ENCODE results near the gene CXCR4. TPM values are rescaled to one million over a fixed set of nuclear protein-coding genes. Genes with fewer than 3 reads are reported as not detected.

CXCR4 gene
- total and polyA plus RNA-seq, 7 donors: 5.0 to 255 (median 6.6) TPM

- no peaks in the 10 kb centered on the region for H3K27me3 ChIP-seq
- H3K36me3 ChIP-seq: no peaks in the 10 kb centered on the region
- intact Hi-C loops (cut with DNase I): no loop called here
- no peak overlapping the region for H3K27ac ChIP-seq
- H3K9me3 ChIP-seq: no peaks in the 10 kb centered on the region
- no peak for DNase-seq
- TF ChIP-seq POLR2A (IDR thresholded peaks at IDR 0.05): no peak
- WGBS, 2 donors: 87 to 93% methylated on average over 3 of the region's 3 CpGs
- no peaks in the 10 kb centered on the region for H3K4me1 ChIP-seq
- no peak overlapping the region for H3K4me3 ChIP-seq
These were observed 48.2 kb downstream of the CXCR4 start for GRCh38 chr2:136069773-136070172.

GRCh38 chr2:136068581-136069227 lies 49.2 kb downstream of the CXCR4 start:
- 69 to 76% methylated on average over 4 of the region's 4 CpGs for WGBS, 2 donors
- no peak overlapping the region for H3K27ac ChIP-seq
- H3K4me3 ChIP-seq: no peak overlapping the region
- TF ChIP-seq POLR2A (IDR thresholded peaks at IDR 0.05) (no peak), EP300 (IDR thresholded peaks at IDR 0.05) (no peak), POLR2AphosphoS5 (IDR thresholded peaks at IDR 0.05) (no peak)
- TF ChIP-seq, protein P1, sequence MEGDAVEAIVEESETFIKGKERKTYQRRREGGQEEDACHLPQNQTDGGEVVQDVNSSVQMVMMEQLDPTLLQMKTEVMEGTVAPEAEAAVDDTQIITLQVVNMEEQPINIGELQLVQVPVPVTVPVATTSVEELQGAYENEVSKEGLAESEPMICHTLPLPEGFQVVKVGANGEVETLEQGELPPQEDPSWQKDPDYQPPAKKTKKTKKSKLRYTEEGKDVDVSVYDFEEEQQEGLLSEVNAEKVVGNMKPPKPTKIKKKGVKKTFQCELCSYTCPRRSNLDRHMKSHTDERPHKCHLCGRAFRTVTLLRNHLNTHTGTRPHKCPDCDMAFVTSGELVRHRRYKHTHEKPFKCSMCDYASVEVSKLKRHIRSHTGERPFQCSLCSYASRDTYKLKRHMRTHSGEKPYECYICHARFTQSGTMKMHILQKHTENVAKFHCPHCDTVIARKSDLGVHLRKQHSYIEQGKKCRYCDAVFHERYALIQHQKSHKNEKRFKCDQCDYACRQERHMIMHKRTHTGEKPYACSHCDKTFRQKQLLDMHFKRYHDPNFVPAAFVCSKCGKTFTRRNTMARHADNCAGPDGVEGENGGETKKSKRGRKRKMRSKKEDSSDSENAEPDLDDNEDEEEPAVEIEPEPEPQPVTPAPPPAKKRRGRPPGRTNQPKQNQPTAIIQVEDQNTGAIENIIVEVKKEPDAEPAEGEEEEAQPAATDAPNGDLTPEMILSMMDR (IDR thresholded peaks at IDR 0.05): no peak
- DNase-seq: no peak
- H3K27me3 ChIP-seq: no peaks in the 10 kb centered on the region
- H3K4me1 ChIP-seq: no peaks in the 10 kb centered on the region
- no peaks in the 10 kb centered on the region for H3K9me3 ChIP-seq
- intact Hi-C loops (cut with DNase I): no loop called here
- H3K36me3 ChIP-seq: no peaks in the 10 kb centered on the region

GRCh38 chr2:136067897-136068580 lies 49.9 kb downstream of the CXCR4 start:
- no peaks in the 10 kb centered on the region for H3K36me3 ChIP-seq
- DNase-seq: no peak
- no peak for TF ChIP-seq EP300 (IDR thresholded peaks at IDR 0.05)
- TF ChIP-seq POLR2A (IDR thresholded peaks at IDR 0.05): no peak
- TF ChIP-seq POLR2AphosphoS5 (IDR thresholded peaks at IDR 0.05): no peak
- TF ChIP-seq, protein P1 (IDR thresholded peaks at IDR 0.05): no peak
- no peaks in the 10 kb centered on the region for H3K27me3 ChIP-seq
- no peak overlapping the region for H3K4me3 ChIP-seq
- H3K9me3 ChIP-seq: no peaks in the 10 kb centered on the region
- WGBS, 2 donors: 85 to 86% methylated on average over 11 of the region's 11 CpGs
- intact Hi-C loops (cut with DNase I): no loop called here
- no peaks in the 10 kb centered on the region for H3K4me1 ChIP-seq
- H3K27ac ChIP-seq: no peak overlapping the region

- intact Hi-C loops (cut with DNase I): no loop called here
- Histone ChIP-seq H3K27ac (no peak overlapping the region), H3K4me3 (no peak overlapping the region), H3K36me3 (no peaks in the 10 kb centered on the region), H3K27me3 (no peaks in the 10 kb centered on the region), H3K9me3 (no peaks in the 10 kb centered on the region), H3K4me1 (no peaks in the 10 kb centered on the region)
- no peak for TF ChIP-seq EP300 (IDR thresholded peaks at IDR 0.05)
- TF ChIP-seq POLR2A (IDR thresholded peaks at IDR 0.05): no peak
- TF ChIP-seq, protein P1 (IDR thresholded peaks at IDR 0.05): no peak
- no peak for TF ChIP-seq POLR2AphosphoS5 (IDR thresholded peaks at IDR 0.05)
- WGBS, 2 donors: 82 to 92% methylated on average over 10 of the region's 10 CpGs
- no peak for DNase-seq
These were observed 50.5 kb downstream of the CXCR4 start for GRCh38 chr2:136067459-136067858.

GRCh38 chr2:136065907-136066306 lies 52.0 kb downstream of the CXCR4 start:
- no peak overlapping the region for H3K4me3 ChIP-seq
- intact Hi-C loops (cut with DNase I): no loop called here
- no peaks in the 10 kb centered on the region for H3K9me3 ChIP-seq
- 28 to 68% methylated on average over 3 of the region's 3 CpGs for WGBS, 2 donors
- DNase-seq: no peak
- no peaks in the 10 kb centered on the region for H3K36me3 ChIP-seq
- no peaks in the 10 kb centered on the region for H3K27me3 ChIP-seq
- H3K27ac ChIP-seq: no peak overlapping the region
- H3K4me1 ChIP-seq: no peaks in the 10 kb centered on the region
- TF ChIP-seq, protein P1 (IDR thresholded peaks at IDR 0.05): no peak
- TF ChIP-seq POLR2AphosphoS5 (IDR thresholded peaks at IDR 0.05) (no peak), POLR2A (IDR thresholded peaks at IDR 0.05) (no peak), EP300 (IDR thresholded peaks at IDR 0.05) (no peak)

All from sigmoid colon (tissue), 7 donors.